ENCODE measurements around the gene PCDHGA11.
"Not testable (repeated sequence)": the region's sequence is repeated elsewhere in the genome, so short reads cannot be mapped to it uniquely, and the experiment has no call there.

PCDHGA11 gene

DNA sequence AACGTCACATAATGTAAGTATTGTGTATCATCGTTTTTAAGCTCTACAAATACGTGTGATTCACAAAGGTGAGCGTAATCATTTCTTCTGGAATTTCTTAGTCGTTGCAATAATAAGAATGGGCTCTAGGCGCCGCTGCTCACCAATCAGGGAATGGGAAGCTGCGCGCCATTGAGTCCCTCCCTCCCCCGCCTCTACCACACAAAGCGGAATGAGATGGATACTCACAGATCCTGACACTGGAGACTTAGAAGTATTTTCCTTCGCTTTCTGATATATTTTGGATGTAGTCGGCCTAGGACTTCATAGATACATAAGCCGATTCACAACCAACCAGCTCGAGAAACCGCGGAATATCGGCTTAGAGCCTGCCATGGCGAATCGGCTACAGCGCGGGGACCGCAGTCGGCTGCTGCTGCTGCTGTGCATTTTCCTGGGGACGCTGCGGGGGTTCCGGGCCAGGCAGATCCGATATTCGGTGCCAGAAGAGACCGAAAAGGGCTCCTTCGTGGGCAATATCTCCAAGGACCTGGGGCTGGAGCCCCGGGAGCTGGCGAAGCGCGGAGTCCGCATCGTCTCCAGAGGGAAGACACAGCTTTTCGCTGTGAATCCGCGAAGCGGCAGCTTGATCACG, at the start of gene PCDHGA11:
TSS of gene PCDHGA11 (plus strand) at position 197 of the 634 bp plus-strand sequence. CDS start at position 374, 177 bp downstream.
- DNase-seq (ENCODE audit: low read depth in 2 of 3, low spot score in 1 of 3): peak in 2 of 3 donors; percentile 36 to 53

DNA sequence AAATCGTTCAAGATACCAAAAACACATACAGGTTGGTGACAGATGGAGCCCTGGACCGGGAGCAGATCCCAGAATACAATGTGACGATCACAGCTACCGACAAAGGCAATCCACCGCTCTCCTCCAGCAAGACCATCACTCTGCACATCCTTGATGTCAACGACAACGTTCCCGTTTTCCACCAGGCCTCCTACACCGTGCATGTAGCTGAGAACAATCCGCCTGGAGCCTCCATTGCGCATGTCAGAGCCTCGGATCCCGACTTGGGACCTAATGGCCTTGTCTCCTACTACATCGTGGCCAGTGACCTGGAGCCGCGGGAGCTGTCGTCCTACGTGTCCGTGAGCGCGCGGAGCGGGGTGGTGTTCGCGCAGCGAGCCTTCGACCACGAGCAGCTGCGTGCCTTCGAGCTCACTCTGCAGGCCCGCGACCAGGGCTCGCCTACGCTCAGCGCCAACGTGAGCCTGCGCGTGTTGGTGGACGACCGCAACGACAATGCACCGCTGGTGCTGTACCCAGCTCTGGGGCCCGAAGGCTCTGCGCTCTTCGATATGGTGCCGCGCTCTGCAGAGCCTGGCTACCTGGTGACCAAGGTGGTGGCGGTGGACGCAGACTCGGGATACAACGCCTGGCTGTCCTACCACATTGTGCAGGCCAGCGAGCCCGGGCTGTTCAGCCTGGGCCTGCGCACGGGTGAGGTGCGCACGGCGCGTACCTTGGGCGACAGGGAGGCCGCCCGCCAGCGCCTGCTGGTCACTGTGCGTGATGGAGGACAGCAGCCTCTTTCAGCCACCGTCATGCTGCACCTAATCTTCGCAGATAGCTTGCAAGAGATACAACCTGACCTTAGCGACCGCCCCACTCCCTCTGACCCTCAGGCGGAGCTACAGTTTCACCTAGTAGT, 49.0 kb upstream of the PCDHGA11 start:
- no peak for DNase-seq (ENCODE audit: low read depth in 2 of 3, low spot score in 1 of 3)

DNA sequence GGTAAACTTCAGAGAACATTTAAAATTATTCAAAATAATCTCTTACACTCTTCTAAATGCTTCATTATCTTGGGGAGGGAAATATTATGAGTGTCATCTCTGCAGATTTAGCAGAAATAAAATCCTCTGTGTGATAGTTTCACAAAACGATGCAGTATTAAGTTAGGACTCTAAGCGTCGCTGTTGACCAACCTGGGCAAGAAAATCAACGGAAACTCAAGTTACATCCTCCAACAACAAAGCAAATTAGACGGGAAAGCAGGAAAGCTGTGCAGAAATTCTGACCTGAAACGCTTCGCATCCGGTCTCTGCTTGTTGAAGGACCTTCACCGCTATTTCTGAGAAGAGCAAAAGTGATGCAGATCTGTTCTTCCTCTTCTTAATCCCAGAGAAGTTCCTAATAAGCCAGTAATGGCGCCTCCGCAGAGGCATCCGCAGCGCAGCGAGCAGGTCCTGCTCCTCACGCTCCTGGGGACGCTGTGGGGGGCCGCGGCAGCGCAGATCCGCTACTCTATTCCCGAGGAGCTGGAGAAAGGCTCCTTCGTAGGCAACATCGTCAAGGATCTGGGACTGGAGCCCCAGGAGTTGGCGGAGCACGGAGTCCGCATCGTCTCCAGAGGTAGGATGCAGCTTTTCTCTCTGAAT, 47.1 kb upstream of the PCDHGA11 start, which contains the start of gene PCDHGA6:
TSS of gene PCDHGA6 (plus strand) at position 219 of the 645 bp plus-strand sequence. CDS start at position 412, 193 bp downstream.
- no peak for DNase-seq (ENCODE audit: low read depth in 2 of 3, low spot score in 1 of 3)

DNA sequence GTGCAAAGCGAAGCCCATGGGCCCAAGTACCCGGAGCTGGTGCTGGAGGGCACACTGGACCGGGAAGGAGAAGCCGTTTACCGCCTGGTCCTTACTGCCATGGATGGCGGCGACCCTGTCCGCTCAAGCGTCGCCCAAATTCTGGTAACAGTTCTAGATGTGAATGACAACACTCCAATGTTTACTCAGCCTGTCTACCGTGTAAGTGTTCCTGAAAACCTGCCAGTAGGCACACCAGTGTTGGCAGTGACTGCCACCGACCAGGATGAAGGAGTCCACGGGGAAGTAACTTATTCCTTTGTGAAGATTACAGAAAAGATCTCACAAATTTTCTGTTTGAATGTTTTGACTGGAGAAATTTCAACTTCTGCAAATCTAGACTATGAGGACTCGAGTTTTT, 46.2 kb upstream of the PCDHGA11 start:
- DNase-seq (ENCODE audit: low read depth in 2 of 3, low spot score in 1 of 3): no peak

DNA sequence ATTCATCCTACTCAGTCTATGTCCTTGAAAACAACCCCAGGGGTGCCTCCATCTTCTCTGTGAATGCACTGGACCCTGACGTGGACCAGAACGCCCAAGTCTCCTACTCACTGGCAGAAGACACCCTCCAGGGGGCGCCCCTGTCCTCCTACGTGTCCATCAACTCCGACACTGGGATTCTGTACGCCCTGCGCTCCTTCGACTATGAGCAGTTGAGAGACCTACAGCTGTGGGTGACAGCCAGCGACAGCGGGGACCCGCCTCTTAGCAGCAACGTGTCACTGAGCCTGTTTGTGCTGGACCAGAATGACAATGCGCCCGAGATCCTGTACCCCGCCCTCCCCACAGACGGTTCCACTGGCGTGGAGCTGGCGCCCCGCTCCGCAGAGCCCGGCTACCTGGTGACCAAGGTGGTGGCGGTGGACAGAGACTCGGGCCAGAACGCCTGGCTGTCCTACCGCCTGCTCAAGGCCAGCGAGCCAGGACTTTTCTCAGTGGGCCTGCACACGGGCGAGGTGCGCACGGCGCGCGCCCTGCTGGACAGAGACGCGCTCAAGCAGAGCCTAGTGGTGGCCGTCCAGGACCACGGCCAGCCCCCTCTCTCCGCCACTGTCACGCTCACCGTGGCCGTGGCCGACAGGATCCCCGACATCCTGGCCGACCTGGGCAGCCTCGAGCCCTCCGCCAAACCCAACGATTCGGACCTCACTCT, 45.3 kb upstream of the PCDHGA11 start:
- DNase-seq (ENCODE audit: low read depth in 2 of 3, low spot score in 1 of 3): not testable (repeated sequence)

DNA sequence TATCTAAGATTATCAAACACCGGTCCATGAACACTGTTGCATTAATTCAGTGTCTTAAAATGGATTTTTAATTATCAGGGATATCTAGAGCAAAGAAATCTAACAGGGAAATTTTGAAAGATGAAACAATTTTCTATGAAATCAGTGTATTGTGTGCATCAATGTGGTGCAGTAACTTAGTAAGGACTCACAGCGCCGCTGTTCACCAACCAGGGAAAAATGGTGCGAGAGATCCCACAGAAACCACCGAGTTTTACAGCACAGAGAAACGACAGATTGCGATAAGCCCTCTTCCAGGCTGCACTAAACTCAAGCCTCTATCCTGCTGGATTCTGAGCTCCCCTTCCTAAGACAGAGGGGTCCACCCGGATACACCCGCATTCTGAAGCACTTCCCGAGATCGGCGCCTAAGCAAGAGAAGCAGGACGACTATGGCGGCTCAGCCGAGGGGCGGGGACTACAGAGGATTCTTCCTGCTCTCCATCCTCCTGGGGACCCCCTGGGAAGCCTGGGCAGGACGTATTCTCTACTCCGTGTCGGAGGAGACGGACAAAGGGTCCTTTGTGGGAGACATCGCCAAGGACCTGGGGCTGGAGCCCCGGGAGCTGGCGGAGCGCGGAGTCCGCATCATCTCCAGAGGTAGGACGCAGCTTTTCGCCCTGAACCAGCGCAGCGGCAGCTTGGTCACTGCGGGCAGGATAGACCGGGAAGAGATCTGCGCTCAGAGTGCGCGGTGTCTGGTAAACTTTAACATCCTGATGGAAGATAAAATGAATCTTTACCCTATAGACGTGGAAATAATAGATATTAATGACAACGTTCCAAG, 38.2 kb upstream of the PCDHGA11 start, which contains the start of gene PCDHGA7:
TSS of gene PCDHGA7 (plus strand) at position 274 of the 826 bp plus-strand sequence. CDS start at position 432, 158 bp downstream.
- no peak for DNase-seq (ENCODE audit: low read depth in 2 of 3, low spot score in 1 of 3)

DNA sequence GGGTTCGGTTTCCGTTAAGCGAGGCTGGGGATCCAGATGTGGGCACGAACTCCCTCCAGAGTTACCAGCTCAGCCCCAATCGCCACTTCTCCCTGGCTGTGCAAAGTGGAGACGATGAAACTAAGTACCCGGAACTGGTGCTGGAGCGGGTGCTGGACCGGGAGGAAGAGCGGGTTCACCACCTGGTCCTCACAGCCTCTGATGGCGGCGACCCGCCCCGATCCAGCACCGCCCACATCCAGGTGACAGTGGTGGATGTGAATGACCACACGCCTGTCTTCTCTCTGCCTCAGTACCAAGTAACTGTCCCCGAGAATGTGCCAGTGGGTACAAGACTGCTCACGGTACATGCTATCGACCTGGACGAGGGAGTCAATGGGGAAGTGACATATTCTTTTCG, 37.5 kb upstream of the PCDHGA11 start:
- no peak for DNase-seq (ENCODE audit: low read depth in 2 of 3, low spot score in 1 of 3)

DNA sequence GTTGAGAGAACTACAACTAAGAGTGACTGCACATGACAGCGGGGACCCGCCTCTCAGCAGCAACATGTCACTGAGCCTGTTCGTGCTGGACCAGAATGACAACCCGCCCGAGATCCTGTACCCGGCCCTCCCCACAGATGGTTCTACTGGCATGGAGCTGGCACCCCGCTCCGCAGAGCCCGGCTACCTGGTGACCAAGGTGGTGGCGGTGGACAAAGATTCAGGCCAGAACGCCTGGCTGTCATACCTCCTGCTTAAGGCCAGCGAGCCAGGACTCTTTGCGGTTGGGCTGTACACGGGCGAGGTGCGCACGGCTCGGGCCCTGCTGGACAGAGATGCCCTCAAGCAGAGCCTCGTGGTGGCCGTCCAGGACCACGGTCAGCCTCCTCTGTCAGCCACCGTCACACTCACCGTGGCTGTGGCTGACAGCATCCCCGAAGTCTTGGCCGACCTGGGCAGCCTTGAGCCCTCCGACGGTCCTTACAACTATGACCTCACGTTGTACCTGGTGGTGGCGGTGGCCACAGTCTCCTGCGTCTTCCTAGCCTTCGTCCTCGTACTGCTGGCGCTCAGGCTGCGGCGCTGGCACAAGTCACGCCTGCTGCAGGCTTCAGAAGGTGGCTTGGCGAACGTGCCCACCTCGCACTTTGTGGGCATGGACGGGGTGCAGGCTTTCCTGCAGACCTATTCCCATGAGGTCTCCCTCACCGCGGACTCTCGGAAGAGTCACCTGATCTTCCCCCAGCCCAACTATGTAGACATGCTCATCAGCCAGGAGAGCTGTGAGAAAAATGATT, 36.2 kb upstream of the PCDHGA11 start:
- DNase-seq (ENCODE audit: low read depth in 2 of 3, low spot score in 1 of 3): no peak

DNA sequence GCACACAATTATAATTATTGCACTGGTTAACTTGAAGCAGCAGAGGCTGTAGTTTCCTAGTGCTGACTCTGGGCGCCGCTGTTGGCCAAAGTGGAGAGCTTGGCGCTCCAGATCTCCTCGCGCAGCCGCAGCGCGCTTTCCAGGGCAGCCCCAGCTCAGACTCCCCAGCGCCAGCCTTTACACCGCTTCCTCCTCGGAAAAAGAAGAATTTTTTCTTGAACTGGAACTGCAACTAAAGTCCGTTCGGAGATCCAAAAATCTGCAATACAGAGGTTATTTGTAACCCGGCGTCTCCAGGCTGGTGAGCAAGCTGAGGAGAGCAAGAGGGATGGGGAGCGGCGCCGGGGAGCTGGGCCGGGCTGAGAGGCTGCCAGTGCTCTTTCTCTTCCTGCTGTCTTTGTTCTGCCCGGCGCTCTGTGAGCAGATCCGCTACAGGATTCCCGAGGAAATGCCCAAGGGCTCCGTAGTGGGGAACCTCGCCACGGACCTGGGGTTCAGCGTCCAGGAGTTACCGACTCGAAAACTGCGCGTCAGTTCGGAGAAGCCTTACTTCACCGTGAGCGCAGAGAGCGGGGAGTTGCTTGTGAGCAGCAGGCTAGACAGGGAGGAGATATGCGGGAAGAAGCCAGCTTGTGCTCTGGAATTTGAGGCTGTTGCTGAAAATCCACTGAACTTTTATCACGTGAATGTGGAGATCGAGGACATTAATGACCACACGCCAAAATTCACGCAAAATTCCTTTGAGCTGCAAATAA, 33.1 kb upstream of the PCDHGA11 start, which contains the start of gene PCDHGB4:
TSS of gene PCDHGB4 (plus strand) at position 142 of the 755 bp plus-strand sequence. CDS start at position 329, 187 bp downstream.
- DNase-seq (ENCODE audit: low read depth in 2 of 3, low spot score in 1 of 3): not testable (repeated sequence)

DNA sequence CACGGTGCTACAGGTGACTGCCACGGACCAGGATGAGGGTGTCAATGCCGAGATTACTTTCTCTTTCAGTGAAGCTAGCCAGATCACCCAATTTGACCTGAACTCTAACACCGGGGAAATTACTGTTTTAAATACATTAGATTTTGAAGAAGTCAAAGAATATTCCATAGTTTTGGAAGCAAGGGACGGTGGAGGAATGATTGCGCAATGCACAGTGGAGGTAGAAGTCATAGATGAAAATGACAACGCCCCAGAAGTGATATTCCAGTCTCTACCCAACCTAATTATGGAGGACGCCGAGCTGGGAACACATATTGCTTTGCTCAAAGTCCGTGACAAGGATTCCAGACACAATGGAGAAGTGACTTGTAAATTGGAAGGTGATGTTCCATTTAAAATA, 32.2 kb upstream of the PCDHGA11 start:
- DNase-seq (ENCODE audit: low read depth in 2 of 3, low spot score in 1 of 3): no peak

DNA sequence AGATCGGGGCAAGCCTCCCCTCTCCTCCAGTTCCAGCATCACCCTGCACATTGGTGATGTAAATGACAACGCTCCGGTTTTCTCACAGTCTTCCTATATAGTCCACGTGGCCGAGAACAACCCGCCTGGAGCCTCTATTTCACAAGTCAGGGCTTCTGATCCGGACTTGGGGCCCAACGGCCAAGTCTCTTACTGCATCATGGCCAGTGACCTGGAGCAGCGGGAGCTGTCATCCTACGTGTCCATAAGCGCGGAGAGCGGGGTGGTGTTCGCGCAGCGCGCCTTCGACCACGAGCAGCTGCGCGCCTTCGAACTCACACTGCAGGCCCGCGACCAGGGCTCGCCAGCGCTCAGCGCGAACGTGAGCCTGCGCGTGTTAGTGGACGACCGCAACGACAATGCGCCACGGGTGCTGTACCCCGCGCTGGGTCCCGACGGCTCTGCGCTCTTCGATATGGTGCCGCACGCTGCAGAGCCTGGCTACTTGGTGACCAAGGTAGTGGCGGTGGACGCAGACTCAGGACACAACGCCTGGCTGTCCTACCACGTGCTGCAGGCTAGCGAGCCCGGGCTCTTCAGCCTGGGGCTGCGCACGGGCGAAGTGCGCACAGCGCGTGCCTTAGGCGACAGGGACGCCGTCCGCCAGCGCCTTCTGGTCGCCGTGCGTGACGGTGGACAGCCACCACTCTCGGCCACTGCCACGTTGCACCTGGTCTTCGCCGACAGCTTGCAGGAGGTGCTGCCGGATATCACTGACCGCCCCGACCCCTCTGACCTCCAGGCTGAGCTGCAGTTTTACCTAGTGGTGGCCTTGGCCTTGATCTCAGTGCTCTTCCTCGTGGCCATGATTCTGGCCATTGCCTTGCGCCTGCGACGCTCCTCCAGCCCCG, 31.5 kb upstream of the PCDHGA11 start:
- no peak for DNase-seq (ENCODE audit: low read depth in 2 of 3, low spot score in 1 of 3)

DNA sequence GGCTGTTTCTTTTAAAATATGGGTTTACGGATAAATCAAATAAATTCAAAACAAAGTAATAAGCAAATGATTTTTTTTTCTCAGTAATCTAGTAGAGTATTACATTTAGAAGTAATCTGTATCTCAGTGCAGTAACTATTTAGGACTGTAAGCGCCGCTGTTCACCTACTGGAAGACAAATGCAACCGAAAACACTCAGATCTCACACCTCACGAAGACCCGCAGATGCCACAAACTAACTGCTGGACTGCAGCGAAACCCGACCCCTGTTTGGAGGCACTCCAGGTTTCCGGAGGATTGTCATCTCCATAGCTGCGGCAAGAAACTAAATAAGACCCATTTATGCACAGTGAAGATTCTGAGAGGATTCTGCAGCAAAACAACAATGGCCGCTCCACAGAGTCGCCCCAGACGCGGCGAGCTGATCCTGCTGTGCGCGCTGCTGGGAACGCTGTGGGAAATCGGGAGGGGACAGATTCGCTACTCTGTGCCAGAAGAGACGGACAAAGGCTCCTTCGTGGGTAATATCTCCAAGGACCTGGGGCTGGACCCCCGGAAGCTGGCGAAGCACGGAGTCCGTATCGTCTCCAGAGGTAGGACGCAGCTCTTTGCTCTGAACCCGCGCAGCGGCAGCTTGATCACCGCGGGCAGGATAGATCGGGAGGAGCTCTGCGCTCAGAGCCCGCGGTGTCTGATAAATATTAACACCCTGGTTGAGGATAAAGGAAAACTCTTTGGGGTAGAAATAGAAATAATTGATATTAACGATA, 28.2 kb upstream of the PCDHGA11 start, which contains the start of gene PCDHGA8:
TSS of gene PCDHGA8 (plus strand) at position 205 of the 770 bp plus-strand sequence. CDS start at position 386, 181 bp downstream.
- no peak for DNase-seq (ENCODE audit: low read depth in 2 of 3, low spot score in 1 of 3)

DNA sequence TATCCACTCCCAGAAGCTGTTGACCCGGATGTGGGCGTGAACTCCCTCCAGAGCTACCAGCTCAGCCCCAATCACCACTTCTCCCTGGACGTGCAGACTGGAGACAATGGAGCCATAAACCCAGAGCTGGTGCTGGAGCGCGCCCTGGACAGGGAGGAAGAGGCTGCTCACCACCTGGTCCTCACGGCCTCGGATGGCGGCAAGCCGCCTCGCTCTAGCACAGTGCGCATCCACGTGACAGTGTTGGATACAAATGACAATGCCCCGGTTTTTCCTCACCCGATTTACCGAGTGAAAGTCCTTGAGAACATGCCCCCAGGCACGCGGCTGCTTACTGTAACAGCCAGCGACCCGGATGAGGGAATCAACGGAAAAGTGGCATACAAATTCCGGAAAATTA, 27.6 kb upstream of the PCDHGA11 start:
- no peak for DNase-seq (ENCODE audit: low read depth in 2 of 3, low spot score in 1 of 3)

DNA sequence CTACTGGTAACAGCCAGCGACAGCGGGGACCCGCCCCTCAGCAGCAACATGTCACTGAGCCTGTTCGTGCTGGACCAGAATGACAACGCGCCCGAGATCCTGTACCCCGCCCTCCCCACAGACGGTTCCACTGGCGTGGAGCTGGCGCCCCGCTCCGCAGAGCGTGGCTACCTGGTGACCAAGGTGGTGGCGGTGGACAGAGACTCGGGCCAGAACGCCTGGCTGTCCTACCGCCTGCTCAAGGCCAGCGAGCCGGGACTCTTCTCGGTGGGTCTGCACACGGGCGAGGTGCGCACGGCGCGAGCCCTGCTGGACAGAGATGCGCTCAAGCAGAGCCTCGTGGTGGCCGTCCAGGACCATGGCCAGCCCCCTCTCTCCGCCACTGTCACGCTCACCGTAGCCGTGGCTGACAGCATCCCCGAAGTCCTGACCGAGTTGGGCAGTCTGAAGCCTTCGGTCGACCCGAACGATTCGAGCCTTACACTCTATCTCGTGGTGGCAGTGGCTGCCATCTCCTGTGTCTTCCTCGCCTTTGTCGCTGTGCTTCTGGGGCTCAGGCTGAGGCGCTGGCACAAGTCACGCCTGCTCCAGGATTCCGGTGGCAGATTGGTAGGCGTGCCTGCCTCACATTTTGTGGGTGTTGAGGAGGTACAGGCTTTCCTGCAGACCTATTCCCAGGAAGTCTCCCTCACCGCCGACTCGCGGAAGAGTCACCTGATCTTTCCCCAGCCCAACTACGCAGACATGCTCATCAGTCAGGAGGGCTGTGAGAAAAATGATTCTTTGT, 26.3 kb upstream of the PCDHGA11 start:
- DNase-seq (ENCODE audit: low read depth in 2 of 3, low spot score in 1 of 3): not testable (repeated sequence)

DNA sequence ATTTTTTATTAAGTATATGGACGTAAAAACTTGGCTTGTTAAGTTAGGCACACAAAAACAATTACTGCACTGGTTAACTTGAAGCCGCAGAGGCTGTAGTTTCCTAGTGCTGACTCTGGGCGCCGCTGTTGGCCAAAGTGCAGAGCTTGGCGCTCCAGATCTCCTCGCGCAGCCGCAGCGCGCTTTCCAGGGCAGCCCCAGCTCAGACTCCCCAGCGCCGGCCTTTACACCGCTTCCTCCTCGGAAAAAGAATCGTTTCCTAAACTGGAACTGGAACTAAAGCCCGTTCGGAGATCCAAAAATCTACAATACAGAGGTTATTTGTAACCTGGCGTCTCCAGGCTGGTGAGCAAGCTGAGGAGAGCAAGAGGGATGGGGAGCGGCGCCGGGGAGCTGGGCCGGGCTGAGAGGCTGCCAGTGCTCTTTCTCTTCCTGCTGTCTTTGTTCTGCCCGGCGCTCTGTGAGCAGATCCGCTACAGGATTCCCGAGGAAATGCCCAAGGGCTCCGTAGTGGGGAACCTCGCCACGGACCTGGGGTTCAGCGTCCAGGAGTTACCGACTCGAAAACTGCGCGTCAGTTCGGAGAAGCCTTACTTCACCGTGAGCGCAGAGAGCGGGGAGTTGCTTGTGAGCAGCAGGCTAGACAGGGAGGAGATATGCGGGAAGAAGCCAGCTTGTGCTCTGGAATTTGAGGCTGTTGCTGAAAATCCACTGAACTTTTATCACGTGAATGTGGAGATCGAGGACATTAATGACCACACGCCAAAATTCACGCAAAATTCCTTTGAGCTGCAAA, 22.9 kb upstream of the PCDHGA11 start, which contains the start of gene PCDHGB5:
TSS of gene PCDHGB5 (plus strand) at position 192 of the 796 bp plus-strand sequence. CDS start at position 373, 181 bp downstream.
- not testable (repeated sequence) for DNase-seq (ENCODE audit: low read depth in 2 of 3, low spot score in 1 of 3)

Data from stimulated activated CD4-positive, alpha-beta T cell treated with anti-CD3 and anti-CD28 coated beads, Interleukin-12 subunit alpha, Interleukin-12 subunit beta, amount 100 ng/mL, for 48 hours (primary cell).